ENCODE data around the gene TERF2IP. TPM values are rescaled to one million over a fixed set of nuclear protein-coding genes. Genes with fewer than 3 reads are reported as not detected.

Gene TERF2IP
- total and polyA plus RNA-seq, 9 of the 15 experiments (the other 6 are each of a cell fraction or from before 2014, with no cell fraction given): 14.5 to 64.2 (median 47.0) TPM

GRCh38 chr16:75624921-75625334 lies 22.6 kb upstream of the TERF2IP start (continued):
- peak; percentile 72 for TF ChIP-seq CXXC5 (CRISPR knock-in tag; IDR thresholded peaks at IDR 0.05)
- peak in 1 of 2 experiments; percentile 11; a peak in 1 of 4 replicates for TF ChIP-seq RAD21 (CRISPR knock-in tag; conservative IDR thresholded peaks at IDR 0.05 in 1 of 2, IDR thresholded peaks at IDR 0.05 in 1 of 2)
- TF ChIP-seq REST (IDR thresholded peaks at IDR 0.05; ENCODE audit: borderline replicate concordance): peak; percentile 14; the same call in 1 of the 2 replicates
- TF ChIP-seq REST (CRISPR knock-in tag; IDR thresholded peaks at IDR 0.05; ENCODE audit: low read depth): no peak
- TF ChIP-seq EWSR1 (IDR thresholded peaks at IDR 0.05; ENCODE audit: borderline replicate concordance, low read depth, partially characterized antibody): no peak
- TF ChIP-seq TBL1XR1 (IDR thresholded peaks at IDR 0.05; ENCODE audit: low read length in 2 of 2): peak in 1 of 2 experiments; percentile 66; a peak in 1 of 4 replicates
- no peak for TF ChIP-seq BCL6 (CRISPR knock-in tag; IDR thresholded peaks at IDR 0.05)
- TF ChIP-seq ZNF511 (CRISPR knock-in tag; IDR thresholded peaks at IDR 0.05): no peak
- TF ChIP-seq PML (IDR thresholded peaks at IDR 0.05; ENCODE audit: low read length): peak; percentile 58
- peak; percentile 99 for TF ChIP-seq FOSL1 (tag; conservative IDR thresholded peaks at IDR 0.05)
- peak in 1 of 2 experiments; percentile 39; a peak in 1 of 4 replicates for TF ChIP-seq MNT (conservative IDR thresholded peaks at IDR 0.05)
- TF ChIP-seq AFF1 (IDR thresholded peaks at IDR 0.05; ENCODE audit: low read depth in 1 of 2, partially characterized antibody in 2 of 2): peak in 1 of 2 experiments; percentile 44

All from K562 (cell line).